ENCODE results near the gene YKT6.

DNA sequence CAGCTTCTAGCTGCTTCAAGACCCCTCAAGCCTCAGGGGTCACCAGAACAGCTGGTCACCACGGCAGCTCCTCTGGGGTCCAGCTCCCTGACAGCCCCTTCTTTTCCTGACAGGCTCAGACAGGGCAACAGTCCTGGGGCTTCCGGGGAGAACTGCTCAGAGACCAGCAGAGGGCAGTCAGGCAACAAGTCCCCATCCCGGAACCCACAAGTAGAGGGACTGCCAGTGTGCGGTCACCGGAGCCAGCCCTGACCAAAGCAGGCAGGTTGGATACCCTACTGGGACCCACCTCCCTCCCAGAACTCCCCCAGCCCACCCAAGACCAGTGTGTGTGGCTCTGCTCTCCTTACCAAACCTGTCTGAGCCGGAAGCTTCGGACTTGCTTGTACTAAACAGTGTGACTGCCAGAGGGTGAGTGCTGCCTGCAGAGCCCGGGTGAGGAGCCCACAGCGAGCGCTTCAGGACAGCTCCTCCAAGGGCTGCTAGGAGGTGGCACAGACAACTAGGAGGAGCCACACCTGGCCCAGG lies 40.3 kb downstream of the YKT6 start:
- no peak for TF ChIP-seq EZH2 (IDR thresholded peaks at IDR 0.05; ENCODE audit: low read length)
- TF ChIP-seq, protein P1, sequence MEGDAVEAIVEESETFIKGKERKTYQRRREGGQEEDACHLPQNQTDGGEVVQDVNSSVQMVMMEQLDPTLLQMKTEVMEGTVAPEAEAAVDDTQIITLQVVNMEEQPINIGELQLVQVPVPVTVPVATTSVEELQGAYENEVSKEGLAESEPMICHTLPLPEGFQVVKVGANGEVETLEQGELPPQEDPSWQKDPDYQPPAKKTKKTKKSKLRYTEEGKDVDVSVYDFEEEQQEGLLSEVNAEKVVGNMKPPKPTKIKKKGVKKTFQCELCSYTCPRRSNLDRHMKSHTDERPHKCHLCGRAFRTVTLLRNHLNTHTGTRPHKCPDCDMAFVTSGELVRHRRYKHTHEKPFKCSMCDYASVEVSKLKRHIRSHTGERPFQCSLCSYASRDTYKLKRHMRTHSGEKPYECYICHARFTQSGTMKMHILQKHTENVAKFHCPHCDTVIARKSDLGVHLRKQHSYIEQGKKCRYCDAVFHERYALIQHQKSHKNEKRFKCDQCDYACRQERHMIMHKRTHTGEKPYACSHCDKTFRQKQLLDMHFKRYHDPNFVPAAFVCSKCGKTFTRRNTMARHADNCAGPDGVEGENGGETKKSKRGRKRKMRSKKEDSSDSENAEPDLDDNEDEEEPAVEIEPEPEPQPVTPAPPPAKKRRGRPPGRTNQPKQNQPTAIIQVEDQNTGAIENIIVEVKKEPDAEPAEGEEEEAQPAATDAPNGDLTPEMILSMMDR (optimal IDR thresholded peaks at IDR 0.05 in 1 of 3, IDR thresholded peaks at IDR 0.05 in 1 of 3, conservative IDR thresholded peaks at IDR 0.05 in 1 of 3; ENCODE audit: extremely low read depth in 1 of 3, insufficient read depth in 2 of 3, low read length in 3 of 3), result peak in 2 of 3 experiments; percentile 78 to 88

Data from keratinocyte (primary cell).